Measurements from ENCODE around the gene MCC. TPM values are rescaled to one million over a fixed set of nuclear protein-coding genes. Genes with fewer than 3 reads are reported as not detected.

MCC gene
- total RNA-seq, 2 experiments from 2014 or later, result 0.25 TPM; not detected in 1

- no peak overlapping the region for H3K27ac ChIP-seq (ENCODE audit: low read depth, low read length, poor library complexity, severe bottlenecking)
- CTCF ChIA-PET (ENCODE audit: unreplicated experiment), result no interaction called here
- no peak overlapping the region for H3K4me3 ChIP-seq (ENCODE audit: low read depth, low read length, poor library complexity, severe bottlenecking)
- no peaks in the 10 kb centered on the region for H3K4me1 ChIP-seq (ENCODE audit: insufficient read depth, low read length, poor library complexity, severe bottlenecking)
- no peaks in the 10 kb centered on the region for H4K20me1 ChIP-seq (ENCODE audit: insufficient read depth, low read length)
- H3K79me2 ChIP-seq (ENCODE audit: insufficient read depth, low read depth, low read length), result no peaks in the 10 kb centered on the region
- no peak for TF ChIP-seq EZH2phosphoT487 (IDR thresholded peaks at IDR 0.05; ENCODE audit: borderline replicate concordance, low read depth, low read length)
- TF ChIP-seq, protein P1, sequence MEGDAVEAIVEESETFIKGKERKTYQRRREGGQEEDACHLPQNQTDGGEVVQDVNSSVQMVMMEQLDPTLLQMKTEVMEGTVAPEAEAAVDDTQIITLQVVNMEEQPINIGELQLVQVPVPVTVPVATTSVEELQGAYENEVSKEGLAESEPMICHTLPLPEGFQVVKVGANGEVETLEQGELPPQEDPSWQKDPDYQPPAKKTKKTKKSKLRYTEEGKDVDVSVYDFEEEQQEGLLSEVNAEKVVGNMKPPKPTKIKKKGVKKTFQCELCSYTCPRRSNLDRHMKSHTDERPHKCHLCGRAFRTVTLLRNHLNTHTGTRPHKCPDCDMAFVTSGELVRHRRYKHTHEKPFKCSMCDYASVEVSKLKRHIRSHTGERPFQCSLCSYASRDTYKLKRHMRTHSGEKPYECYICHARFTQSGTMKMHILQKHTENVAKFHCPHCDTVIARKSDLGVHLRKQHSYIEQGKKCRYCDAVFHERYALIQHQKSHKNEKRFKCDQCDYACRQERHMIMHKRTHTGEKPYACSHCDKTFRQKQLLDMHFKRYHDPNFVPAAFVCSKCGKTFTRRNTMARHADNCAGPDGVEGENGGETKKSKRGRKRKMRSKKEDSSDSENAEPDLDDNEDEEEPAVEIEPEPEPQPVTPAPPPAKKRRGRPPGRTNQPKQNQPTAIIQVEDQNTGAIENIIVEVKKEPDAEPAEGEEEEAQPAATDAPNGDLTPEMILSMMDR (conservative IDR thresholded peaks at IDR 0.05; ENCODE audit: low read length), result no peak
- no peak for DNase-seq (ENCODE audit: low spot score)
- BruUV-seq (replicated peaks), result no TSS peak
- H2AFZ ChIP-seq (ENCODE audit: low read length), result no peak overlapping the region
- H3K9me2 ChIP-seq (ENCODE audit: insufficient read depth, low read length), result no peaks in the 10 kb centered on the region
- intact Hi-C loops (cut with micrococcal nuclease; ENCODE audit: unreplicated experiment), result no loop called here
- no peak overlapping the region for H3K4me2 ChIP-seq (ENCODE audit: low read length)
- POLR2A ChIA-PET, result interaction anchor here (1.1 kb wide), 1 partner anchor 14 kb away, joined by 6 read pairs; no protein-coding TSS in a partner anchor
- no peaks in the 10 kb centered on the region for H3K36me3 ChIP-seq (ENCODE audit: insufficient read depth, low read length)
- H3K9me3 ChIP-seq (ENCODE audit: low read length), result no peaks in the 10 kb centered on the region
Measured at GRCh38 chr5:113446358-113446927, 41.8 kb downstream of the MCC start.

GRCh38 chr5:113437111-113437510 is 51.1 kb downstream of the MCC start:
- no peak overlapping the region for H3K27ac ChIP-seq (ENCODE audit: low read depth, low read length, poor library complexity, severe bottlenecking)
- no peak for TF ChIP-seq EZH2phosphoT487 (IDR thresholded peaks at IDR 0.05; ENCODE audit: borderline replicate concordance, low read depth, low read length)
- TF ChIP-seq, protein P1 (conservative IDR thresholded peaks at IDR 0.05; ENCODE audit: low read length), result no peak
- H3K36me3 ChIP-seq (ENCODE audit: insufficient read depth, low read length), result no peaks in the 10 kb centered on the region
- no peaks in the 10 kb centered on the region for H3K79me2 ChIP-seq (ENCODE audit: insufficient read depth, low read depth, low read length)
- H3K9me3 ChIP-seq (ENCODE audit: low read length), result no peaks in the 10 kb centered on the region
- CTCF ChIA-PET (ENCODE audit: unreplicated experiment), result no interaction called here
- no peak for DNase-seq (ENCODE audit: low spot score)
- POLR2A ChIA-PET, result no interaction called here
- H4K20me1 ChIP-seq (ENCODE audit: insufficient read depth, low read length), result no peaks in the 10 kb centered on the region
- H3K4me3 ChIP-seq (ENCODE audit: low read depth, low read length, poor library complexity, severe bottlenecking), result no peak overlapping the region
- no peak overlapping the region for H3K4me2 ChIP-seq (ENCODE audit: low read length)
- H2AFZ ChIP-seq (ENCODE audit: low read length), result no peak overlapping the region
- H3K4me1 ChIP-seq (ENCODE audit: insufficient read depth, low read length, poor library complexity, severe bottlenecking), result no peaks in the 10 kb centered on the region
- intact Hi-C loops (cut with micrococcal nuclease; ENCODE audit: unreplicated experiment), result no loop called here
- no TSS peak for BruUV-seq (replicated peaks)
- no peaks in the 10 kb centered on the region for H3K9me2 ChIP-seq (ENCODE audit: insufficient read depth, low read length)

- no TSS peak for BruUV-seq (replicated peaks)
- H3K9me2 ChIP-seq (ENCODE audit: insufficient read depth, low read length), result no peaks in the 10 kb centered on the region
- H3K36me3 ChIP-seq (ENCODE audit: insufficient read depth, low read length), result no peaks in the 10 kb centered on the region
- no peaks in the 10 kb centered on the region for H3K9me3 ChIP-seq (ENCODE audit: low read length)
- no peak overlapping the region for H2AFZ ChIP-seq (ENCODE audit: low read length)
- no peaks in the 10 kb centered on the region for H3K4me1 ChIP-seq (ENCODE audit: insufficient read depth, low read length, poor library complexity, severe bottlenecking)
- no peak overlapping the region for H3K4me2 ChIP-seq (ENCODE audit: low read length)
- POLR2A ChIA-PET, result no interaction called here
- no peaks in the 10 kb centered on the region for H4K20me1 ChIP-seq (ENCODE audit: insufficient read depth, low read length)
- CTCF ChIA-PET (ENCODE audit: unreplicated experiment), result no interaction called here
- DNase-seq (ENCODE audit: low spot score), result no peak
- intact Hi-C loops (cut with micrococcal nuclease; ENCODE audit: unreplicated experiment), result no loop called here
- H3K27ac ChIP-seq (ENCODE audit: low read depth, low read length, poor library complexity, severe bottlenecking), result no peak overlapping the region
- H3K79me2 ChIP-seq (ENCODE audit: insufficient read depth, low read depth, low read length), result no peaks in the 10 kb centered on the region
- H3K4me3 ChIP-seq (ENCODE audit: low read depth, low read length, poor library complexity, severe bottlenecking), result no peak overlapping the region
- TF ChIP-seq EZH2phosphoT487 (IDR thresholded peaks at IDR 0.05; ENCODE audit: borderline replicate concordance, low read depth, low read length), result no peak
Measured at GRCh38 chr5:113435575-113435974, 52.7 kb downstream of the MCC start.
